HUDEP-2 (cell line): ENCODE results near the gene CYP11A1.

ENCODE experiments used
- DNase-seq, 76 experiments: peaks; one replicate each; lab custom pipeline; 2025; ENCODE audit not compliant: unreplicated experiment in 76 of 76; lab: John Stamatoyannopoulos, UW

Gene CYP11A1

GRCh38 chr15:74328331-74329056, 39.0 kb downstream of the CYP11A1 start:
- no peak for DNase-seq

- no peak for DNase-seq
Measured at GRCh38 chr15:74327756-74328155, 39.7 kb downstream of the CYP11A1 start.

- DNase-seq: no peak
Measured at GRCh38 chr15:74326746-74327145, 40.7 kb downstream of the CYP11A1 start.

- DNase-seq: no peak
Measured at GRCh38 chr15:74324714-74325113, 42.7 kb downstream of the CYP11A1 start.

- DNase-seq: peak in 34 of 76 experiments; percentile 1 to 47 (median 20)
Measured at GRCh38 chr15:74322558-74323180, 44.8 kb downstream of the CYP11A1 start.

- DNase-seq: peak in 41 of 76 experiments; percentile 2 to 56 (median 25)
Measured at GRCh38 chr15:74320352-74321247, 46.8 kb downstream of the CYP11A1 start.

- no peak for DNase-seq
Measured at GRCh38 chr15:74319596-74320351, 47.7 kb downstream of the CYP11A1 start.

- DNase-seq: no peak
Measured at GRCh38 chr15:74319138-74319460, 48.3 kb downstream of the CYP11A1 start.

GRCh38 chr15:74318376-74319137, 48.9 kb downstream of the CYP11A1 start:
- DNase-seq: no peak

GRCh38 chr15:74317820-74318375, 49.5 kb downstream of the CYP11A1 start:
- no peak for DNase-seq

GRCh38 chr15:74316141-74316540, 51.3 kb downstream of the CYP11A1 start:
- DNase-seq: no peak

- DNase-seq: no peak
Measured at GRCh38 chr15:74315626-74316025, 51.8 kb downstream of the CYP11A1 start.

GRCh38 chr15:74314795-74315438, 52.5 kb downstream of the CYP11A1 start:
- DNase-seq: no peak

- no peak for DNase-seq
Measured at GRCh38 chr15:74313889-74314288, 53.6 kb downstream of the CYP11A1 start.

GRCh38 chr15:74312445-74313007, 54.9 kb downstream of the CYP11A1 start:
- no peak for DNase-seq

- DNase-seq: peak in 9 of 76 experiments; percentile 4 to 31 (median 12)
Measured at GRCh38 chr15:74311734-74312444, 55.6 kb downstream of the CYP11A1 start.

- DNase-seq: peak in 33 of 76 experiments; percentile 4 to 51 (median 23)
Measured at GRCh38 chr15:74307827-74308811, 59.3 kb downstream of the CYP11A1 start.
